ENCODE measurements around the gene GPC5. TPM values are rescaled to one million over a fixed set of nuclear protein-coding genes. Genes with fewer than 3 reads are reported as not detected.

The GPC5 gene
- total RNA-seq, 1 experiment from 2014 or later = not detected

GRCh38 chr13:92097337-92097903 lies 699.0 kb downstream of the GPC5 start:
- Mint-ChIP-seq H3K27me3 (ENCODE audit: unreplicated experiment) (no peaks in the 10 kb centered on the region), H3K4me3 (ENCODE audit: low read depth, unreplicated experiment) (no peak overlapping the region), H3K36me3 (ENCODE audit: insufficient read depth, unreplicated experiment) (no peaks in the 10 kb centered on the region), H3K4me1 (ENCODE audit: low read depth, unreplicated experiment) (no peaks in the 10 kb centered on the region), H3K9me3 (ENCODE audit: low read depth, unreplicated experiment) (peaks cover 8% of the 10 kb centered on the region), H3K27ac (ENCODE audit: unreplicated experiment) (no peak overlapping the region)
- TF ChIP-seq, protein P1, sequence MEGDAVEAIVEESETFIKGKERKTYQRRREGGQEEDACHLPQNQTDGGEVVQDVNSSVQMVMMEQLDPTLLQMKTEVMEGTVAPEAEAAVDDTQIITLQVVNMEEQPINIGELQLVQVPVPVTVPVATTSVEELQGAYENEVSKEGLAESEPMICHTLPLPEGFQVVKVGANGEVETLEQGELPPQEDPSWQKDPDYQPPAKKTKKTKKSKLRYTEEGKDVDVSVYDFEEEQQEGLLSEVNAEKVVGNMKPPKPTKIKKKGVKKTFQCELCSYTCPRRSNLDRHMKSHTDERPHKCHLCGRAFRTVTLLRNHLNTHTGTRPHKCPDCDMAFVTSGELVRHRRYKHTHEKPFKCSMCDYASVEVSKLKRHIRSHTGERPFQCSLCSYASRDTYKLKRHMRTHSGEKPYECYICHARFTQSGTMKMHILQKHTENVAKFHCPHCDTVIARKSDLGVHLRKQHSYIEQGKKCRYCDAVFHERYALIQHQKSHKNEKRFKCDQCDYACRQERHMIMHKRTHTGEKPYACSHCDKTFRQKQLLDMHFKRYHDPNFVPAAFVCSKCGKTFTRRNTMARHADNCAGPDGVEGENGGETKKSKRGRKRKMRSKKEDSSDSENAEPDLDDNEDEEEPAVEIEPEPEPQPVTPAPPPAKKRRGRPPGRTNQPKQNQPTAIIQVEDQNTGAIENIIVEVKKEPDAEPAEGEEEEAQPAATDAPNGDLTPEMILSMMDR (IDR thresholded peaks at IDR 0.05; ENCODE audit: unreplicated experiment) = no peak
- intact Hi-C loops (cut with micrococcal nuclease; ENCODE audit: unreplicated experiment) = no loop called here
- CTCF ChIA-PET = no interaction called here
- no TSS peak for BruUV-seq (replicated peaks)
- no peak for DNase-seq

DNA sequence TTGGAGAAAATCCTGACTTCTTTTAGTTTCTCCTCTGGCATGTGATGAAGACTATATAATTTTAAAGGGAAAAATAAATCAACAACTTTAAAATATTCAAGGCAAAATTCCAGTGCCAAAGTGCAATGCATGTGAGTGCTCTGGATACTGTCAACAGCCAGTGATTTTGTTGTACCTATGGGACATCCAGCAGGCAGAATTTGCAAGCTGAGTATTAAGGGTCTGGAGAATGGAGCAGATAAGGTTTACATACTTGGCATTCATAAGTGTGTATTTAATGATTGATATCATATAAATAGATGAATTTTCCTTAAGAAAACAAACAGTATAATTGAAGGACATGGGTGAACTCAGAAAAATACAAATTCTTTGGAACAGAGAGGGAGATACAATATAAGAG lies 703.4 kb downstream of the GPC5 start:
- no peak overlapping the region for H3K4me3 Mint-ChIP-seq (ENCODE audit: low read depth, unreplicated experiment)
- H3K27ac Mint-ChIP-seq (ENCODE audit: unreplicated experiment) = no peak overlapping the region
- intact Hi-C loops (cut with micrococcal nuclease; ENCODE audit: unreplicated experiment) = no loop called here
- DNase-seq = no peak
- CTCF ChIA-PET = no interaction called here
- H3K36me3 Mint-ChIP-seq (ENCODE audit: insufficient read depth, unreplicated experiment) = no peaks in the 10 kb centered on the region
- TF ChIP-seq, protein P1 (IDR thresholded peaks at IDR 0.05; ENCODE audit: unreplicated experiment) = no peak
- no peaks in the 10 kb centered on the region for H3K4me1 Mint-ChIP-seq (ENCODE audit: low read depth, unreplicated experiment)
- no TSS peak for BruUV-seq (replicated peaks)
- H3K9me3 Mint-ChIP-seq (ENCODE audit: low read depth, unreplicated experiment) = peaks cover 6% of the 10 kb centered on the region
- no peaks in the 10 kb centered on the region for H3K27me3 Mint-ChIP-seq (ENCODE audit: unreplicated experiment)

DNA sequence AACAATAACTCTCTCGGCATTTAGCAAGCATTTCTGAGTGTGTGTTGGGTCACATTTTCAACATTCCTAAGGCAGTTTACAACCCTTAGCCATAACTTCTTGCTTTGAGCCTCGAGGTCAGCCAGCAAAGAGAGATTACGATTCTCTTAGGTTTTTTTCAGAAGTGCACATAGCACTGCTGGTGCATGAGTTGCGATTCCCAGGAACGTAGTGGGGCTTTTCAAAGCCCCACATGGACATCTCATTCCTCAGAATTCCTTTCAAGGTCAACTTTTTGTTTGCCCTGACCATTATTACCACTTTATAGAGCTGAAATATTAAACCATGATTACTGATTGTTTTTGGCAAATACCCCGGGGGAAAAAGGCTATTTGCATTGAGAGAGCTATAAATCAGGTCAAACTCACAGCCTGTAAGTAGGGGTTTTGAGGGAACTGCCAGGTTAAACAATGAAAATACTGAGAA lies 705.3 kb downstream of the GPC5 start:
- no peak for DNase-seq
- CTCF ChIA-PET = no interaction called here

DNA sequence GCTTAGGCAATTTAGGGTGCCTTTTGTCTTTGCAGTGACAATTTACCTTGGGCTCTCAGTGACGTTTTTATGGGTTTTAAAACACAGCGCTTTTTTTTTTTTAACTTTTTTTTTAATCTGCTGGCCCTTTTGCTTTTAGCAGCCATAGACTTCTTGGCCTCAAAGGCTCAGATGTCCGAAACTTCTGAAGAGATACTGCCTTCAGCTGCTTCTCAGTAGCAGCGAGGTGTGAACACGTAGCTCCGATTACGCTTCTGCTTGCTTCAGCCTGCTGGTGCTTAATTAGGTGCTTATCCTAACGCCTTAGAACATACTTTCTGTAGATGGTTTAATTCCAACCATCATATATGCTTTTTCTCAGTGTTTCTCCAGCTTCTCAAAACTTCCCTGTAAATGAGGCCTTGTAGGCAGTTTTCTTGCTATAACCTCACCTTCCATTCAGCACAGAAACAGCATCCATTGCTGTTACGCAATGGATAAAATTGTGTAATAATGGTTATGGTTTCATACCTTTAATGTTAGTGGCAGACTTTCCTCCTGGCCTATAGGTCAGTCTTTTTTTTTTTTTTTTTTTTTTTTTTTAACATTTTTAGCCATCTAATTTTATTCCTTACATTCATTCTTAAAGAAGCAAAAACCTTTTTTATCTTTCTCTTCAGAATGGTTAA lies 723.9 kb downstream of the GPC5 start:
- CTCF ChIA-PET = no interaction called here
- no TSS peak for BruUV-seq (replicated peaks)
- DNase-seq = no peak

More for the DNA sequence above, 705.3 kb downstream of the GPC5 start:
- TF ChIP-seq, protein P1 (IDR thresholded peaks at IDR 0.05; ENCODE audit: unreplicated experiment) = no peak
- H3K4me1 Mint-ChIP-seq (ENCODE audit: low read depth, unreplicated experiment) = no peaks in the 10 kb centered on the region
- no TSS peak for BruUV-seq (replicated peaks)
- no peak overlapping the region for H3K4me3 Mint-ChIP-seq (ENCODE audit: low read depth, unreplicated experiment)
- no peaks in the 10 kb centered on the region for H3K36me3 Mint-ChIP-seq (ENCODE audit: insufficient read depth, unreplicated experiment)
- H3K9me3 Mint-ChIP-seq (ENCODE audit: low read depth, unreplicated experiment) = peaks cover 5% of the 10 kb centered on the region
- no peaks in the 10 kb centered on the region for H3K27me3 Mint-ChIP-seq (ENCODE audit: unreplicated experiment)
- H3K27ac Mint-ChIP-seq (ENCODE audit: unreplicated experiment) = no peak overlapping the region
- intact Hi-C loops (cut with micrococcal nuclease; ENCODE audit: unreplicated experiment) = no loop called here

More for the DNA sequence above, 723.9 kb downstream of the GPC5 start:
- Mint-ChIP-seq H3K4me1 (ENCODE audit: low read depth, unreplicated experiment) (no peaks in the 10 kb centered on the region), H3K9me3 (ENCODE audit: low read depth, unreplicated experiment) (peaks cover 4% of the 10 kb centered on the region), H3K4me3 (ENCODE audit: low read depth, unreplicated experiment) (no peak overlapping the region), H3K36me3 (ENCODE audit: insufficient read depth, unreplicated experiment) (no peaks in the 10 kb centered on the region), H3K27me3 (ENCODE audit: unreplicated experiment) (no peaks in the 10 kb centered on the region), H3K27ac (ENCODE audit: unreplicated experiment) (no peak overlapping the region)
- intact Hi-C loops (cut with micrococcal nuclease; ENCODE audit: unreplicated experiment) = no loop called here
- TF ChIP-seq, protein P1 (IDR thresholded peaks at IDR 0.05; ENCODE audit: unreplicated experiment) = no peak
